H9 (cell line): ENCODE data around the gene PHYHIPL. TPM values are rescaled to one million over a fixed set of nuclear protein-coding genes. Genes with fewer than 3 reads are reported as not detected.

ENCODE experiments used
- DNase-seq: peaks from one replicate; pipeline ENCODE4 v3.0.0-alpha.2; 2017
- H2AFZ ChIP-seq: one replicate; pipeline ENCODE4 v1.6.1; 2013; ENCODE audit warnings: mild to moderate bottlenecking, low read length, control low read depth, moderate library complexity
- H2AK5ac ChIP-seq: 2 replicates; pipeline ENCODE4 v1.6.1; 2013; ENCODE audit warnings: low read length, control low read depth, mixed read lengths; ENCODE audit not compliant: insufficient read length
- H2BK120ac ChIP-seq: one replicate; pipeline ENCODE4 v1.6.1; 2013; ENCODE audit warnings: low read depth, mild to moderate bottlenecking, low read length, control low read depth, inconsistent platforms; ENCODE audit not compliant: poor library complexity, severe bottlenecking
- H2BK12ac ChIP-seq: 2 replicates; pipeline ENCODE4 v1.6.1; 2013; ENCODE audit warnings: low read length, control low read depth, mixed read lengths, low read depth; ENCODE audit not compliant: insufficient read length
- H2BK15ac ChIP-seq: 2 replicates; pipeline ENCODE4 v1.6.1; 2013; ENCODE audit warnings: low read depth, low read length, control low read depth
- H2BK20ac ChIP-seq: one replicate; pipeline ENCODE4 v1.6.1; 2013; ENCODE audit warnings: low read depth, mild to moderate bottlenecking, low read length, control low read depth, inconsistent platforms; ENCODE audit not compliant: poor library complexity, severe bottlenecking
- H2BK5ac ChIP-seq: 2 replicates; pipeline ENCODE4 v1.6.1; 2013; ENCODE audit warnings: low read length, control low read depth, mixed read lengths; ENCODE audit not compliant: insufficient read length
- H3K14ac ChIP-seq: 2 replicates; pipeline ENCODE4 v1.6.1; 2013; ENCODE audit warnings: low read length, control low read depth; ENCODE audit not compliant: insufficient read depth
- H3K18ac ChIP-seq: 2 replicates; pipeline ENCODE4 v1.6.1; 2013; ENCODE audit warnings: low read depth, mild to moderate bottlenecking, mixed read lengths, low read length, control low read depth; ENCODE audit not compliant: insufficient read length
- H3K23ac ChIP-seq: 2 replicates; pipeline ENCODE4 v1.6.1; 2013; ENCODE audit warnings: low read length, control low read depth, mixed read lengths, low read depth; ENCODE audit not compliant: insufficient read length
- H3K23me2 ChIP-seq: 2 replicates; pipeline ENCODE4 v1.6.1; 2013; ENCODE audit warnings: low read depth, mild to moderate bottlenecking, mixed read lengths, low read length, control low read depth; ENCODE audit not compliant: insufficient read length, poor library complexity, severe bottlenecking
- H3K27ac ChIP-seq: 2 replicates; pipeline ENCODE4 v1.5.1; 2013; ENCODE audit warnings: low read length, control low read depth, mixed read lengths, low read depth; ENCODE audit not compliant: insufficient read length
- H3K27me3 ChIP-seq: 2 replicates; pipeline ENCODE4 v1.6.1; 2013; ENCODE audit warnings: low read length, control low read depth, inconsistent platforms; ENCODE audit not compliant: insufficient read depth
- H3K4ac ChIP-seq: 2 replicates; pipeline ENCODE4 v1.6.1; 2013; ENCODE audit warnings: low read depth, mild to moderate bottlenecking, control low read depth, inconsistent platforms, low read length, moderate library complexity
- H3K4me1 ChIP-seq: 2 replicates; pipeline ENCODE4 v1.6.1; 2013; ENCODE audit warnings: low read length, control low read depth, inconsistent platforms; ENCODE audit not compliant: insufficient read depth
- H3K4me2 ChIP-seq: 2 replicates; pipeline ENCODE4 v1.6.1; 2013; ENCODE audit warnings: low read length, control low read depth, mixed read lengths; ENCODE audit not compliant: insufficient read length, insufficient read depth
- H3K56ac ChIP-seq: 2 replicates; pipeline ENCODE4 v1.6.1; 2013; ENCODE audit warnings: low read depth, mild to moderate bottlenecking, mixed read lengths, low read length, control low read depth; ENCODE audit not compliant: insufficient read length
- H3K79me1 ChIP-seq: 2 replicates; pipeline ENCODE4 v1.6.1; 2013; ENCODE audit warnings: low read depth, mild to moderate bottlenecking, moderate library complexity, low read length, control low read depth, inconsistent platforms; ENCODE audit not compliant: insufficient read depth, poor library complexity, severe bottlenecking
- H3K79me2 ChIP-seq: 2 replicates; pipeline ENCODE4 v1.6.1; 2013; ENCODE audit warnings: low read length, control low read depth, inconsistent platforms; ENCODE audit not compliant: insufficient read depth
- H3K9ac ChIP-seq: 2 replicates; pipeline ENCODE4 v1.6.1; 2013; ENCODE audit warnings: low read length, control low read depth, mixed read lengths; ENCODE audit not compliant: insufficient read length; ENCODE audit errors: extremely low read depth
- H3K9me3 ChIP-seq: one replicate; pipeline ENCODE4 v1.6.1; 2013; ENCODE audit warnings: low read depth, low read length, inconsistent platforms; ENCODE audit not compliant: control insufficient read depth
- H3T11ph ChIP-seq: one replicate; pipeline ENCODE4 v1.6.1; 2013; ENCODE audit warnings: mild to moderate bottlenecking, low read length, control low read depth, inconsistent platforms
- H4K20me1 ChIP-seq: one replicate; pipeline ENCODE4 v1.6.1; 2013; ENCODE audit not compliant: control insufficient read depth, insufficient read length, insufficient read depth
- H4K5ac ChIP-seq: 2 replicates; pipeline ENCODE4 v1.6.1; 2013; ENCODE audit warnings: low read depth, mild to moderate bottlenecking, mixed read lengths, low read length, control low read depth; ENCODE audit not compliant: insufficient read length
- H4K8ac ChIP-seq: replicated peaks from 2 replicates; pipeline ENCODE4 v1.6.1; 2013; ENCODE audit warnings: low read length, control low read depth, mixed read lengths, low read depth; ENCODE audit not compliant: insufficient read length
- H4K91ac ChIP-seq: 2 replicates; pipeline ENCODE4 v1.6.1; 2013; ENCODE audit warnings: low read depth, mild to moderate bottlenecking, moderate library complexity, mixed read lengths, low read length, control low read depth; ENCODE audit not compliant: insufficient read length
- H3K27ac Mint-ChIP-seq, 3 experiments: 2 replicates in 2 of 3; 3 replicates in 1 of 3; pipeline ENCODE4 v1.8.0; 2020 to 2021; ENCODE audit warnings: mixed read lengths in 3 of 3, mild to moderate bottlenecking in 1 of 3, moderate library complexity in 1 of 3
- H3K27me3 Mint-ChIP-seq: 2 replicates; pipeline ENCODE4 v1.8.0; 2021; ENCODE audit warnings: low read depth, mild to moderate bottlenecking, moderate library complexity, mixed read lengths
- H3K36me3 Mint-ChIP-seq, 3 experiments: 2 replicates in 2 of 3; 3 replicates in 1 of 3; pipeline ENCODE4 v1.8.0; 2020 to 2021; ENCODE audit warnings: low read depth in 3 of 3, mixed read lengths in 3 of 3; ENCODE audit not compliant: insufficient read depth in 1 of 3
- H3K4me1 Mint-ChIP-seq, 2 experiments: 2 replicates each; pipeline ENCODE4 v1.8.0; 2020; ENCODE audit warnings: mixed read lengths in 2 of 2
- H3K4me3 Mint-ChIP-seq, 2 experiments: 2 replicates in 1 of 2; 3 replicates in 1 of 2; pipeline ENCODE4 v1.8.0; 2020 to 2021; ENCODE audit warnings: mild to moderate bottlenecking in 2 of 2, mixed read lengths in 2 of 2, moderate library complexity in 1 of 2
- H3K9me3 Mint-ChIP-seq, 2 experiments: 2 replicates in 1 of 2; 3 replicates in 1 of 2; pipeline ENCODE4 v1.8.0; 2020; ENCODE audit warnings: mild to moderate bottlenecking in 2 of 2, mixed read lengths in 2 of 2, moderate library complexity in 1 of 2
- CTCF ChIP-seq: fragments of 200-600 bp; sonication (generic); conservative IDR thresholded peaks from 3 replicates; pipeline ENCODE4 v1.8.0; 2021; ENCODE audit warnings: antibody characterized with exemption, mild to moderate bottlenecking
- WGBS: extraction: QIAGEN DNeasy Blood & Tissue Kit; methylation state at CpG from one replicate; pipeline ENCODE4 v1.1.7; 2013; ENCODE audit warnings: missing lambda C conversion rate, low lambda C conversion rate, mixed read lengths; ENCODE audit not compliant: insufficient read length; ENCODE audit errors: extremely low coverage; 5-methylcytosine and 5-hydroxymethylcytosine counted together
- total RNA-seq: library from RNA; stranded (reverse); gene quantifications from 2 replicates; pipeline ENCODE4 v1.2.1, GENCODE V29; 2021

The PHYHIPL gene
- total RNA-seq, 1 experiment from 2014 or later, result 0.44 TPM

GRCh38 chr10:59138052-59138451 lies 38.4 kb upstream of the PHYHIPL start:
- Histone ChIP-seq H4K8ac (no peak overlapping the region), H3T11ph (no peak overlapping the region), H3K23me2 (no peaks in the 10 kb centered on the region), H4K91ac (no peak overlapping the region), H2AFZ (no peak overlapping the region), H3K56ac (no peak overlapping the region), H3K27me3 (no peaks in the 10 kb centered on the region), H4K20me1 (no peaks in the 10 kb centered on the region), H3K18ac (no peak overlapping the region), H2AK5ac (no peak overlapping the region), H3K79me2 (no peaks in the 10 kb centered on the region), H3K4me1 (no peaks in the 10 kb centered on the region), H3K9ac (no peak overlapping the region), H3K14ac (no peak overlapping the region), H3K9me3 (no peaks in the 10 kb centered on the region), H3K79me1 (no peaks in the 10 kb centered on the region), H3K4ac (no peak overlapping the region), H4K5ac (no peak overlapping the region), H2BK5ac (no peak overlapping the region), H3K27ac (no peak overlapping the region), H3K23ac (no peak overlapping the region), H2BK120ac (no peak overlapping the region), H3K4me2 (no peak overlapping the region), H2BK12ac (no peak overlapping the region), H2BK15ac (no peak overlapping the region), H2BK20ac (no peak overlapping the region)
- WGBS, result no CpG with 5 or more reads among the region's 23 CpGs
- no peak overlapping the region for H3K4me3 Mint-ChIP-seq
- H3K36me3 Mint-ChIP-seq, result no peaks in the 10 kb centered on the region
- H3K9me3 Mint-ChIP-seq, result no peaks in the 10 kb centered on the region
- no peak overlapping the region for H3K27ac Mint-ChIP-seq
- peak; percentile 26 for DNase-seq
- TF ChIP-seq CTCF, result no peak
- no peaks in the 10 kb centered on the region for H3K4me1 Mint-ChIP-seq
- 0 out of 2 replicates have a peak, but pooled peaks cover 2% of the 10 kb centered on the region for H3K27me3 Mint-ChIP-seq
